ENCODE data around the gene TMEM163.

Gene TMEM163

GRCh38 chr2:134718023-134718816, 580 bp downstream of the TMEM163 start:
- TF ChIP-seq CEBPB (IDR thresholded peaks at IDR 0.05) (no peak), EGR1 (IDR thresholded peaks at IDR 0.05) (no peak), EP300 (IDR thresholded peaks at IDR 0.05; ENCODE audit: borderline replicate concordance) (no peak), TAF1 (IDR thresholded peaks at IDR 0.05; ENCODE audit: low read depth) (no peak), TEAD4 (IDR thresholded peaks at IDR 0.05) (no peak), MAX (IDR thresholded peaks at IDR 0.05) (no peak)
- TF ChIP-seq, protein P1, sequence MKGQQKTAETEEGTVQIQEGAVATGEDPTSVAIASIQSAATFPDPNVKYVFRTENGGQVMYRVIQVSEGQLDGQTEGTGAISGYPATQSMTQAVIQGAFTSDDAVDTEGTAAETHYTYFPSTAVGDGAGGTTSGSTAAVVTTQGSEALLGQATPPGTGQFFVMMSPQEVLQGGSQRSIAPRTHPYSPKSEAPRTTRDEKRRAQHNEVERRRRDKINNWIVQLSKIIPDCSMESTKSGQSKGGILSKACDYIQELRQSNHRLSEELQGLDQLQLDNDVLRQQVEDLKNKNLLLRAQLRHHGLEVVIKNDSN (IDR thresholded peaks at IDR 0.05): no peak

DNA sequence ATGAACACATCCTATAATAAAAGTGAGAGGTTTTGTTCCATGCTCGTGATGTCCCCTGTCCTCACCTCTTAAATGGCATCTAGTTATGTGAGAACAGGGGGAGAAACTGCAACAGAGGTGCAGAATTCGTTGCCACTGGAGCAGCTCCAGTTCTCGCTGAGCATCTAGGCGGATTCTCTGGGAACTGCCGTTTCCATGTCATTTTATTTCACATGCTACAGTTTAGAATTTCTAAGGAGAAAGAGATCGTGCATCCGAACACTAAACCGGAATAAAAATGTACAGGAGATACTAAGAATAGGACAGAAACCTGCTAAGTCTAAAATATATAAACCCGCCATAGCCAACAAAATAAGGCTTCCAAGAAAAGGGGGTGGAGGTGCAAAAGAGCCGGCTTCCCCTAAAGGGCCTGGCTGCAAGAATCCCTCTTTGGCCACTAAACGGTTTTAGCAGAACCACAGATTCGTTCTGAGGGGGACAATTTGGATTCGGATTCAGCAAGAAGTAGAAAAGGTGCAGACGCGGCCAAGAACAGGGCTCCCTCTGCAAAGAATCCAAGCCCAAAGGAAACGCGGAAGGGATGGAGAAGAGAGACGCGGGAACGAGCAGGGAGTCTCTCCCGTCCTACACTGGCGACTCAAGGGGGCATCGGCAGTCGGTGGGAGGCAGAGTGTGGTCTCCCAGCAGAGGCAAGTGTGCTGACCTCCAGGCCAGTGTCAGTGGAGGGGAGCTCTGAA, 1.3 kb downstream of the TMEM163 start:
- TF ChIP-seq CREB1 (IDR thresholded peaks at IDR 0.05; ENCODE audit: low read depth) (no peak), YY1 (IDR thresholded peaks at IDR 0.05; ENCODE audit: low read depth) (no peak), TAF1 (IDR thresholded peaks at IDR 0.05; ENCODE audit: low read depth) (no peak), TEAD4 (IDR thresholded peaks at IDR 0.05) (no peak), TCF12 (IDR thresholded peaks at IDR 0.05; ENCODE audit: low read depth) (no peak), FOXM1 (IDR thresholded peaks at IDR 0.05; ENCODE audit: borderline replicate concordance, low read depth) (no peak)
- TF ChIP-seq, protein P2, sequence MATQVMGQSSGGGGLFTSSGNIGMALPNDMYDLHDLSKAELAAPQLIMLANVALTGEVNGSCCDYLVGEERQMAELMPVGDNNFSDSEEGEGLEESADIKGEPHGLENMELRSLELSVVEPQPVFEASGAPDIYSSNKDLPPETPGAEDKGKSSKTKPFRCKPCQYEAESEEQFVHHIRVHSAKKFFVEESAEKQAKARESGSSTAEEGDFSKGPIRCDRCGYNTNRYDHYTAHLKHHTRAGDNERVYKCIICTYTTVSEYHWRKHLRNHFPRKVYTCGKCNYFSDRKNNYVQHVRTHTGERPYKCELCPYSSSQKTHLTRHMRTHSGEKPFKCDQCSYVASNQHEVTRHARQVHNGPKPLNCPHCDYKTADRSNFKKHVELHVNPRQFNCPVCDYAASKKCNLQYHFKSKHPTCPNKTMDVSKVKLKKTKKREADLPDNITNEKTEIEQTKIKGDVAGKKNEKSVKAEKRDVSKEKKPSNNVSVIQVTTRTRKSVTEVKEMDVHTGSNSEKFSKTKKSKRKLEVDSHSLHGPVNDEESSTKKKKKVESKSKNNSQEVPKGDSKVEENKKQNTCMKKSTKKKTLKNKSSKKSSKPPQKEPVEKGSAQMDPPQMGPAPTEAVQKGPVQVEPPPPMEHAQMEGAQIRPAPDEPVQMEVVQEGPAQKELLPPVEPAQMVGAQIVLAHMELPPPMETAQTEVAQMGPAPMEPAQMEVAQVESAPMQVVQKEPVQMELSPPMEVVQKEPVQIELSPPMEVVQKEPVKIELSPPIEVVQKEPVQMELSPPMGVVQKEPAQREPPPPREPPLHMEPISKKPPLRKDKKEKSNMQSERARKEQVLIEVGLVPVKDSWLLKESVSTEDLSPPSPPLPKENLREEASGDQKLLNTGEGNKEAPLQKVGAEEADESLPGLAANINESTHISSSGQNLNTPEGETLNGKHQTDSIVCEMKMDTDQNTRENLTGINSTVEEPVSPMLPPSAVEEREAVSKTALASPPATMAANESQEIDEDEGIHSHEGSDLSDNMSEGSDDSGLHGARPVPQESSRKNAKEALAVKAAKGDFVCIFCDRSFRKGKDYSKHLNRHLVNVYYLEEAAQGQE (IDR thresholded peaks at IDR 0.05; ENCODE audit: low read depth): no peak

DNA sequence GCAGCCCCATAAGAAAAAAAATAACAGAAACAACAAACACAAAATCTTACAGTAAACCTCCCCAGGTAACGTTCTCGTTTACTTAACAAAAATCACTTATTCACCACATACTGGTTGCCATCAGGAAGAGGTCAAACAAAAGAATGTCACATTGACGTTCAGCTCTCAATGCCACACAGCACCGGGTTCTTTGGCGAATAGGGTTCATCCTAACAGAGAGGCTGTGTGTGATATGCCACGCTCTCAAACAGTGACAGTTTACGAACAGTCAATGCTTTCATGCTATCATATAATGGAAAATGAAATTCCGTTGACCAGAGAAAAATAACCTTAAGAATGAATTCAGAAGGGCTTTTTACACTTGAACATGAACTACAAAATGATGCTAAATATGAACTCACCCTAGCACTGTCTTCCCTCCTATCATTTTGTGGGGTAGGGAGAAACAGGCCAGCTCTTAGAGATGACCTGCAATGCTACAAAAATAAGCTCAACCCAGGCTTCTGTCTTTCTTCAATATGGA, 2.0 kb downstream of the TMEM163 start:
- no peak for TF ChIP-seq TAF1 (IDR thresholded peaks at IDR 0.05; ENCODE audit: low read depth)
- TF ChIP-seq CREB1 (IDR thresholded peaks at IDR 0.05; ENCODE audit: low read depth): no peak
- no peak for TF ChIP-seq MAX (IDR thresholded peaks at IDR 0.05)
- TF ChIP-seq FOXM1 (IDR thresholded peaks at IDR 0.05; ENCODE audit: borderline replicate concordance, low read depth): no peak
- no peak for TF ChIP-seq TEAD4 (IDR thresholded peaks at IDR 0.05)
- no peak for TF ChIP-seq YY1 (IDR thresholded peaks at IDR 0.05; ENCODE audit: low read depth)
- no peak for TF ChIP-seq CEBPB (IDR thresholded peaks at IDR 0.05)
- TF ChIP-seq EP300 (IDR thresholded peaks at IDR 0.05; ENCODE audit: borderline replicate concordance): no peak
- no peak for TF ChIP-seq NFIC (IDR thresholded peaks at IDR 0.05)
- TF ChIP-seq, protein P2 (IDR thresholded peaks at IDR 0.05; ENCODE audit: low read depth): no peak

- TF ChIP-seq MAX (IDR thresholded peaks at IDR 0.05): no peak
- TF ChIP-seq, protein P1 (IDR thresholded peaks at IDR 0.05): no peak
- TF ChIP-seq, protein P2 (IDR thresholded peaks at IDR 0.05; ENCODE audit: low read depth): no peak
- TF ChIP-seq NFIC (IDR thresholded peaks at IDR 0.05): no peak
- no peak for TF ChIP-seq EGR1 (IDR thresholded peaks at IDR 0.05)
- no peak for TF ChIP-seq YY1 (IDR thresholded peaks at IDR 0.05; ENCODE audit: low read depth)
These were observed 2.7 kb downstream of the TMEM163 start for GRCh38 chr2:134715932-134716643.
